ENCODE data around the gene RGL2.

RGL2 gene

GRCh38 chr6:33320315-33321181 is 21.8 kb upstream of the RGL2 start:
- H4K20me1 ChIP-seq (ENCODE audit: insufficient read depth, low read length, poor library complexity, severe bottlenecking) = peaks cover 30% of the 10 kb centered on the region
- H3K9ac ChIP-seq (ENCODE audit: low read depth, low read length, poor library complexity, severe bottlenecking) = peak overlapping the region; percentile 21
- H3F3A ChIP-seq (ENCODE audit: low read depth) = peaks cover 6% of the 10 kb centered on the region; the same call in 1 of the 2 replicates
- no peak for TF ChIP-seq CTCF (conservative IDR thresholded peaks at IDR 0.05; ENCODE audit: low read length)
- no peak for TF ChIP-seq EZH2phosphoT487 (IDR thresholded peaks at IDR 0.05; ENCODE audit: borderline replicate concordance)
- H3K4me3 ChIP-seq (ENCODE audit: low read length, poor library complexity, severe bottlenecking) = peak overlapping the region; percentile 92
- no peaks in the 10 kb centered on the region for H3K9me3 ChIP-seq (ENCODE audit: insufficient read depth, low read depth, low read length)
- H3K79me2 ChIP-seq (ENCODE audit: insufficient read depth, low read length) = peaks cover 55% of the 10 kb centered on the region
- no peak overlapping the region for H2AFZ ChIP-seq (ENCODE audit: low read length)
- H3K4me2 ChIP-seq (ENCODE audit: low read depth, low read length, poor library complexity, severe bottlenecking) = peak overlapping the region; percentile 95
- no peaks in the 10 kb centered on the region for H3K27me3 ChIP-seq (ENCODE audit: insufficient read depth, low read length, poor library complexity, severe bottlenecking)
- peaks cover 52% of the 10 kb centered on the region for H3K4me1 ChIP-seq (ENCODE audit: insufficient read depth, low read length, poor library complexity, severe bottlenecking)
- H3K9me2 ChIP-seq (replicated peaks; ENCODE audit: low read depth, low read length) = no peaks in the 10 kb centered on the region
- H3K36me3 ChIP-seq (ENCODE audit: insufficient read depth, low read length) = peaks cover 23% of the 10 kb centered on the region; the same call in 1 of the 2 replicates

- Histone ChIP-seq H3K36me3 (ENCODE audit: insufficient read depth, low read length) (peaks cover 23% of the 10 kb centered on the region; the same call in 1 of the 2 replicates), H3K4me1 (ENCODE audit: insufficient read depth, low read length, poor library complexity, severe bottlenecking) (peaks cover 52% of the 10 kb centered on the region), H3K4me3 (ENCODE audit: low read length, poor library complexity, severe bottlenecking) (no peak overlapping the region), H4K20me1 (ENCODE audit: insufficient read depth, low read length, poor library complexity, severe bottlenecking) (peaks cover 30% of the 10 kb centered on the region), H3K27me3 (ENCODE audit: insufficient read depth, low read length, poor library complexity, severe bottlenecking) (no peaks in the 10 kb centered on the region), H3F3A (ENCODE audit: low read depth) (peaks cover 6% of the 10 kb centered on the region; the same call in 1 of the 2 replicates), H2AFZ (ENCODE audit: low read length) (no peak overlapping the region), H3K9ac (ENCODE audit: low read depth, low read length, poor library complexity, severe bottlenecking) (peak overlapping the region; percentile 21), H3K4me2 (ENCODE audit: low read depth, low read length, poor library complexity, severe bottlenecking) (peak overlapping the region; percentile 95), H3K79me2 (ENCODE audit: insufficient read depth, low read length) (peaks cover 57% of the 10 kb centered on the region), H3K9me3 (ENCODE audit: insufficient read depth, low read depth, low read length) (no peaks in the 10 kb centered on the region), H3K9me2 (replicated peaks; ENCODE audit: low read depth, low read length) (no peaks in the 10 kb centered on the region)
- TF ChIP-seq EZH2phosphoT487 (IDR thresholded peaks at IDR 0.05; ENCODE audit: borderline replicate concordance) (no peak), CTCF (conservative IDR thresholded peaks at IDR 0.05; ENCODE audit: low read length) (no peak)
Observed at GRCh38 chr6:33319939-33320314, 21.2 kb upstream of the RGL2 start.

GRCh38 chr6:33318426-33319073 is 19.8 kb upstream of the RGL2 start:
- H3K9me2 ChIP-seq (replicated peaks; ENCODE audit: low read depth, low read length) = no peaks in the 10 kb centered on the region
- peaks cover 6% of the 10 kb centered on the region; the same call in 1 of the 2 replicates for H3F3A ChIP-seq (ENCODE audit: low read depth)
- peaks cover 52% of the 10 kb centered on the region for H3K4me1 ChIP-seq (ENCODE audit: insufficient read depth, low read length, poor library complexity, severe bottlenecking)
- peaks cover 66% of the 10 kb centered on the region for H3K79me2 ChIP-seq (ENCODE audit: insufficient read depth, low read length)
- peaks cover 23% of the 10 kb centered on the region; the same call in 1 of the 2 replicates for H3K36me3 ChIP-seq (ENCODE audit: insufficient read depth, low read length)
- H3K4me3 ChIP-seq (ENCODE audit: low read length, poor library complexity, severe bottlenecking) = peak overlapping the region; percentile 82
- H2AFZ ChIP-seq (ENCODE audit: low read length) = 0 out of 2 replicates have a peak overlapping the region, but pooled peaks have one; percentile 20
- TF ChIP-seq CTCF (conservative IDR thresholded peaks at IDR 0.05; ENCODE audit: low read length) (no peak), EZH2phosphoT487 (IDR thresholded peaks at IDR 0.05; ENCODE audit: borderline replicate concordance) (no peak)
- no peaks in the 10 kb centered on the region for H3K9me3 ChIP-seq (ENCODE audit: insufficient read depth, low read depth, low read length)
- H3K27me3 ChIP-seq (ENCODE audit: insufficient read depth, low read length, poor library complexity, severe bottlenecking) = no peaks in the 10 kb centered on the region
- peaks cover 30% of the 10 kb centered on the region for H4K20me1 ChIP-seq (ENCODE audit: insufficient read depth, low read length, poor library complexity, severe bottlenecking)
- H3K4me2 ChIP-seq (ENCODE audit: low read depth, low read length, poor library complexity, severe bottlenecking) = peak overlapping the region; percentile 95
- H3K9ac ChIP-seq (ENCODE audit: low read depth, low read length, poor library complexity, severe bottlenecking) = peak overlapping the region; percentile 68

All from Loucy (cell line).